ENCODE measurements around the gene AGBL4.
A peak's percentile ranks its signal among the peaks of the same experiment; 100 is the strongest.

AGBL4 gene

GRCh38 chr1:49416758-49417157 is 607.0 kb downstream of the AGBL4 start:
- Histone ChIP-seq H3K9me3 (ENCODE audit: severe bottlenecking) (no peaks in the 10 kb centered on the region), H3K27ac (no peak overlapping the region), H3K27me3 (ENCODE audit: insufficient read depth, low read depth, severe bottlenecking) (no peaks in the 10 kb centered on the region), H3K36me3 (no peaks in the 10 kb centered on the region), H3K4me3 (ENCODE audit: low read depth, low read length) (no peak overlapping the region)
- no peak for DNase-seq
- no peak for TF ChIP-seq CTCF (IDR thresholded peaks at IDR 0.05; ENCODE audit: low read depth, low read length)

- no peak overlapping the region for H3K4me3 ChIP-seq (ENCODE audit: low read depth, low read length)
- no peaks in the 10 kb centered on the region for H3K27me3 ChIP-seq (ENCODE audit: insufficient read depth, low read depth, severe bottlenecking)
- H3K36me3 ChIP-seq = no peaks in the 10 kb centered on the region
- no peak for TF ChIP-seq CTCF (IDR thresholded peaks at IDR 0.05; ENCODE audit: low read depth, low read length)
- no peak overlapping the region for H3K27ac ChIP-seq
- H3K9me3 ChIP-seq (ENCODE audit: severe bottlenecking) = no peaks in the 10 kb centered on the region
- no peak for DNase-seq
These were observed 615.4 kb downstream of the AGBL4 start for GRCh38 chr1:49408346-49408745.

GRCh38 chr1:49397086-49397485 is 626.7 kb downstream of the AGBL4 start:
- no peaks in the 10 kb centered on the region for H3K9me3 ChIP-seq (ENCODE audit: severe bottlenecking)
- no peaks in the 10 kb centered on the region for H3K36me3 ChIP-seq
- TF ChIP-seq CTCF (IDR thresholded peaks at IDR 0.05; ENCODE audit: low read depth, low read length) = no peak
- no peak overlapping the region for H3K4me3 ChIP-seq (ENCODE audit: low read depth, low read length)
- no peaks in the 10 kb centered on the region for H3K27me3 ChIP-seq (ENCODE audit: insufficient read depth, low read depth, severe bottlenecking)
- H3K27ac ChIP-seq = no peak overlapping the region
- DNase-seq = no peak

GRCh38 chr1:49394200-49394599 is 629.6 kb downstream of the AGBL4 start:
- Histone ChIP-seq H3K27ac (no peak overlapping the region), H3K27me3 (ENCODE audit: insufficient read depth, low read depth, severe bottlenecking) (no peaks in the 10 kb centered on the region), H3K4me3 (ENCODE audit: low read depth, low read length) (no peak overlapping the region), H3K9me3 (ENCODE audit: severe bottlenecking) (no peaks in the 10 kb centered on the region), H3K36me3 (no peaks in the 10 kb centered on the region)
- DNase-seq = no peak
- TF ChIP-seq CTCF (IDR thresholded peaks at IDR 0.05; ENCODE audit: low read depth, low read length) = no peak

- no peak for DNase-seq
- no peak for TF ChIP-seq CTCF (IDR thresholded peaks at IDR 0.05; ENCODE audit: low read depth, low read length)
- no peaks in the 10 kb centered on the region for H3K9me3 ChIP-seq (ENCODE audit: severe bottlenecking)
These were observed 634.1 kb downstream of the AGBL4 start for GRCh38 chr1:49389699-49390098.

GRCh38 chr1:49364676-49365075 is 659.1 kb downstream of the AGBL4 start:
- no peak for TF ChIP-seq CTCF (IDR thresholded peaks at IDR 0.05; ENCODE audit: low read depth, low read length)
- H3K27ac ChIP-seq = no peak overlapping the region
- H3K36me3 ChIP-seq = no peaks in the 10 kb centered on the region
- H3K9me3 ChIP-seq (ENCODE audit: severe bottlenecking) = peaks cover 3% of the 10 kb centered on the region
- no peak overlapping the region for H3K4me3 ChIP-seq (ENCODE audit: low read depth, low read length)
- no peaks in the 10 kb centered on the region for H3K27me3 ChIP-seq (ENCODE audit: insufficient read depth, low read depth, severe bottlenecking)
- DNase-seq = peak; percentile 36

More at GRCh38 chr1:49389699-49390098, 634.1 kb downstream of the AGBL4 start:
- H3K27ac ChIP-seq = no peak overlapping the region
- no peak overlapping the region for H3K4me3 ChIP-seq (ENCODE audit: low read depth, low read length)
- H3K27me3 ChIP-seq (ENCODE audit: insufficient read depth, low read depth, severe bottlenecking) = no peaks in the 10 kb centered on the region
- no peaks in the 10 kb centered on the region for H3K36me3 ChIP-seq
